WI38 (cell line): ENCODE measurements around the gene PPP6R3.

Experiments used
- H3K4me3 ChIP-seq: 2 replicates; pipeline ENCODE4 v1.5.1; 2011; ENCODE audit warnings: low read depth, mild to moderate bottlenecking, control low read depth, low read length
- TF ChIP-seq, protein P1 (sequence below): IDR thresholded peaks from 2 replicates; pipeline ENCODE4 v1.5.1; 2012; ENCODE audit warnings: low read depth, mild to moderate bottlenecking, control low read depth, low read length

Gene PPP6R3

DNA sequence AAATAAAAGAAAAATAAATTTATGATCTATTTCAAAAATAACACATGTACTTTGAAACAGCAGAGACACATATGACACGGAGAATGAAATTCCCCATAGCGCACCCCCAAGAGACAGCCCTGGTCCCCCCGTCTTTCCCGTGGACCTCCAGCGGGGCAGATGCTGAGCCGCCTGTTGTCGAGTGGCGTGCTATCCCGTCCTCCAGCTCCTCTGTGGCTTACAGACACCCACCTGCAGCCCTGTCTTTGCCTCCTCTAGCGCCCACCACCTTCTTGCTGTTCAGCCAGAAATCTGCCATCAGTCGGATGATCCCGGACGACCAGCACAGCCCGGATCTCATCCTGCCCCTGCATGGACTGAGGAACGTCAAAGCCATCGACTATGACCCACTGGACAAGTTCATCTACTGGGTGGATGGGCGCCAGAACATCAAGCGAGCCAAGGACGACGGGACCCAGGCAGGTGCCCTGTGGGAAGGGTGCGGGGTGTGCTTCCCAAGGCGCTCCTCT is 44.4 kb upstream of the PPP6R3 start:
- TF ChIP-seq, protein P1, sequence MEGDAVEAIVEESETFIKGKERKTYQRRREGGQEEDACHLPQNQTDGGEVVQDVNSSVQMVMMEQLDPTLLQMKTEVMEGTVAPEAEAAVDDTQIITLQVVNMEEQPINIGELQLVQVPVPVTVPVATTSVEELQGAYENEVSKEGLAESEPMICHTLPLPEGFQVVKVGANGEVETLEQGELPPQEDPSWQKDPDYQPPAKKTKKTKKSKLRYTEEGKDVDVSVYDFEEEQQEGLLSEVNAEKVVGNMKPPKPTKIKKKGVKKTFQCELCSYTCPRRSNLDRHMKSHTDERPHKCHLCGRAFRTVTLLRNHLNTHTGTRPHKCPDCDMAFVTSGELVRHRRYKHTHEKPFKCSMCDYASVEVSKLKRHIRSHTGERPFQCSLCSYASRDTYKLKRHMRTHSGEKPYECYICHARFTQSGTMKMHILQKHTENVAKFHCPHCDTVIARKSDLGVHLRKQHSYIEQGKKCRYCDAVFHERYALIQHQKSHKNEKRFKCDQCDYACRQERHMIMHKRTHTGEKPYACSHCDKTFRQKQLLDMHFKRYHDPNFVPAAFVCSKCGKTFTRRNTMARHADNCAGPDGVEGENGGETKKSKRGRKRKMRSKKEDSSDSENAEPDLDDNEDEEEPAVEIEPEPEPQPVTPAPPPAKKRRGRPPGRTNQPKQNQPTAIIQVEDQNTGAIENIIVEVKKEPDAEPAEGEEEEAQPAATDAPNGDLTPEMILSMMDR = no peak
- H3K4me3 ChIP-seq = no peak overlapping the region

DNA sequence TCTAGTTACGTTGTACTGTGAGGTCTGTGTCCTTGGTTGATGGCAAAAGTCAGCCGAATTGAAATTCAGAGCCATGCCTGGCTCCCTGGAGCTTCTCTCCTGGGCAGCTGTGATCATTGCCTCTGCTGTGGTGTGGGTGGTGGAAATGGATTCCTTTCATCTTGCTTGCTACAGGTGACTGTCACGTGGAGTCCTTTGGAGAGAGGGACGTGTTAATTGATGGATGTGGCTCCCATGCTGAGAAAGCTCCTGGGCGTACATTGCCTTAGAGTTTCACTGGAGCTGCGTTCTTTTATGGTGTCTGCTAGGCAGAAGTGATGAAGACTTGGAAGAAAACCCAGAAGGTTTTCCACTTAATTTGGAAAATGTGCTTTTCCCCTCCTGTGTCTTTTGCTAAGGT is 41.9 kb upstream of the PPP6R3 start:
- TF ChIP-seq, protein P1 = no peak
- H3K4me3 ChIP-seq = no peak overlapping the region

DNA sequence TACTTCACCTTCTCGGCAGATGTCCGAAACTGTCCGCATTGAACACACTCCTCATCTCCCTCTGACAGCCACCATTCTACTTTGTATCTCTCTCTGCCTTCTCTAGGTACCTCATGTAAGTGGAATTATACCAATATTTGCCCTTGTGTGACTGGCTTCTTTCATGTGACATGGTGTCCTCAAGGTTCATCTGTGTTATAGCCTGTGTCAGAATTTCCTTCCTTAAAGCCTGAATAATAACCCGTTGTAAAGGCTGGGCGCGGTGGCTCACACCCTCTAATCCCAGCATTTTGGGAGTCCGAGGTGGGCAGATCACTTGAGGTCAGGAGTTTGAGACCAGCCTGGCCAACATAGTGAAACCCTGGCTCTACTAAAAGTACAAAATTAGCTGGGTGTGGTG is 40.4 kb upstream of the PPP6R3 start:
- H3K4me3 ChIP-seq = no peak overlapping the region
- TF ChIP-seq, protein P1 = no peak

DNA sequence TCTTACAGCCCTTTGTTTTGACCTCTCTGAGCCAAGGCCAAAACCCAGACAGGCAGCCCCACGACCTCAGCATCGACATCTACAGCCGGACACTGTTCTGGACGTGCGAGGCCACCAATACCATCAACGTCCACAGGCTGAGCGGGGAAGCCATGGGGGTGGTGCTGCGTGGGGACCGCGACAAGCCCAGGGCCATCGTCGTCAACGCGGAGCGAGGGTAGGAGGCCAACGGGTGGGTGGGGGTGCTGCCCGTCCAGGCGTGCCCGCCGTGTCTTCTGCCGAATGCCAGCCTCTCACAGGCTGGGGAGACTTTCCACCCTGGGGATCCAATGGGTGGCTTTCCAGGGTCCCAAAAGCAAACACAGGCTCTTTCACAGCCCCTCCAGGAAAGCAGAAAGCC is 37.1 kb upstream of the PPP6R3 start:
- H3K4me3 ChIP-seq = no peak overlapping the region
- TF ChIP-seq, protein P1 = no peak

DNA sequence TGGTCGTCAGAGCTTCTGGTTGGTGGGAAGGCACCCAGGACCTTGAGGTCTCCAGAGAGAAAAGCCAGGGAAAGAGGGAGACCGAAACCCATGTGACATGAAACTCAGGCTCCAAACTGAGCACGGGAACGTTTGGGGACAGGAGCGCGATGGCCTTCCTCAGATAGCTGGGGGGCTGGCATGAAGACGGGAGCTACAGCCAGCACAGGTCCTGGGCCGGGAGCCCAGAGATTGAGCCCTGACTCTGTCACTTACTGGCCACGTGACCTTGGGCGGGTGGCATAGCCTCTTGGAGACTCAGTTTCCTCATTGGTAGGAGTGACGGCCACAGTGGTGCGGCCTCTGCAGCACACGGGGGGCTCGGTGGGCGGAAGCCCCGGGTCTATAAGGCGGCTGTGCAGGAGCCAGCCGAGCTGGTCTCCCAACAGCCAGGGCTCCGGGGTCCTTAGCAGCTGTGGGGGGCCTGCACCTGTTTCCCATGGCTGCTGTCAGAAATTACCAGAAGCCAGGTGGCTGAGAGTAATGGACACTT is 36.4 kb upstream of the PPP6R3 start:
- TF ChIP-seq, protein P1 = no peak

GRCh38 chr11:68424981-68425865 is 35.3 kb upstream of the PPP6R3 start:
- H3K4me3 ChIP-seq = no peak overlapping the region
- TF ChIP-seq, protein P1 = no peak

More for the DNA sequence above, 36.4 kb upstream of the PPP6R3 start:
- no peak overlapping the region for H3K4me3 ChIP-seq

DNA sequence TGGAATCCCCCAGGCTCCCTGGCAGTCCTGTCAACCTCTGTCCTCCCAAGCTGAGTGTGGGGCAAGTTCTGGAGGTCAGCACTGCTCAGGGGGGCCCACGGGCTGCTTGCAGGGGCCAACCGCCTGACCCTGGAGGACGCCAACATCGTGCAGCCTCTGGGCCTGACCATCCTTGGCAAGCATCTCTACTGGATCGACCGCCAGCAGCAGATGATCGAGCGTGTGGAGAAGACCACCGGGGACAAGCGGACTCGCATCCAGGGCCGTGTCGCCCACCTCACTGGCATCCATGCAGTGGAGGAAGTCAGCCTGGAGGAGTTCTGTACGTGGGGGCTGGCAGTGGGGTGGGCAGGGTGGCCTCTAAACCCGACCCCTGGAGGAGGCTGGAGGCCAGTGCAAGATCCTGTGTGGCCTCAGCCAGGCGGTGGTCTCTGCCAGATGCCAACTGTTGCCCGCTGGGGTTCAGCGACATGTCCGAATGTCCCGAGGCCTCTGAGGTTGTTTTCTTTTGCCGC is 34.6 kb upstream of the PPP6R3 start:
- TF ChIP-seq, protein P1 = no peak
- H3K4me3 ChIP-seq = no peak overlapping the region
